GM18870 (cell line): ENCODE data around the gene ZNF302.

Experiments
- ATAC-seq: cut with Tn5 transposase; IDR thresholded peaks from one replicate; pipeline ENCODE4 v1.9.1; 2021; ENCODE audit warnings: moderate library complexity; ENCODE audit not compliant: unreplicated experiment

ZNF302 gene

DNA sequence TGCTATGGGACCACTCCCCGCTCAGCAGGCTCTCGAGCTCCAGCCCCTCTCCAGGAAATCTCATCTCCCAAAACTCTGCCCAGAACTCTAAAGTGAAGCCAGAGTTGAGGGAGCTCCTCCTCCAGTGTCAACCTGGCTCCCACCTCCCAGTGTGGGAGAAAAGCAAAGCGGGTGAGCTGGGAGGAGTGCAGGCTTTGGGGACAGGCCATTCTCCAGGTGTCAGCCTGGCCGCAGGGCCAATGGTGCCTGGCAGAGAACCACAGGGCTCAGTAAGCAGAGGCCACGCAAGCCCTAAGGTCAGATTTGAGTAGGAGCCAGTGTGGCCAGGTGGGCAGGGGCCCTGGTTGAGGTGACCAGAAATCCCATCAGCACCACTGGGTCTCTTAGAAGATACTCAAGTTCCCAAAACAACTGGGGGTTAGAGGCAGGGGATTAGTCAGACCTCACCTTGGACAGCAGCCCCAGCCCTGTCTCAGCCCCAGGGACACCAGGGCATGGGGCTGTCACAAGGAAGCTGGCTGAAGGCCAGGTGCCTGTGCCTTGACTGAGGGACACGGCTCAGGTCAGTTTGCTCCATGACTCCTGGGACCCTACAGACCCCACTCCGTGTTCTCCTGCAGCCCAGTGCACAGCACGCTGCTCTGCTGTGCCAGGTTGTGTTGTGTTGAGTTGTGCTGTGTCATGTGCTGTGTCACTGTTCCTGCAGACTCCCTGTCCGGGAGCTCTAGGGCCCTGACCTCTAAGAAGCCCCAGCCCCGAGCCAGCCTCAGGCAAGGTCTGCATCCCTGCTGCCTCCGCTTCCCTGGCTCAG is 53.7 kb downstream of the ZNF302 start:
- ATAC-seq = no peak

DNA sequence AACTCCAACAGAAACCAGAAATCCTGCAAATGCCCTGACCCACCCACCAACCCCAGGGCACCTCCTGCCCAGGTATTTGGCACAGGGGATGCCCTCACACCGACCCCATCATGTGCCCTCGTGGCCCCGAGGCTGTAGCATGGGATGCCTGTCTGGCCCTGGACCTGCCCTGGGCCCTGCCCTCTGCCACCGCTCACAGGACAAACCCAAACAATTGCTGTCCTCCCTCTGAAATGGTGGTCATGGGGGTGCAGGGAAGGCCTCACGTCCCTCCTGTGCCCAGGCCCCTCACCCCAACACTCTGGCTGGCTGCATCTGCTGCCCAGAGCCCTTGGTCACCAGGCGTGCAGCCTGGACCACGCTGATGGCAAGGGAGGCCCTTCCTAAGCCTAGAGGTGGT is 54.5 kb downstream of the ZNF302 start:
- ATAC-seq = no peak

- no peak for ATAC-seq
These were observed 55.2 kb downstream of the ZNF302 start for GRCh38 chr19:34732612-34733211.

DNA sequence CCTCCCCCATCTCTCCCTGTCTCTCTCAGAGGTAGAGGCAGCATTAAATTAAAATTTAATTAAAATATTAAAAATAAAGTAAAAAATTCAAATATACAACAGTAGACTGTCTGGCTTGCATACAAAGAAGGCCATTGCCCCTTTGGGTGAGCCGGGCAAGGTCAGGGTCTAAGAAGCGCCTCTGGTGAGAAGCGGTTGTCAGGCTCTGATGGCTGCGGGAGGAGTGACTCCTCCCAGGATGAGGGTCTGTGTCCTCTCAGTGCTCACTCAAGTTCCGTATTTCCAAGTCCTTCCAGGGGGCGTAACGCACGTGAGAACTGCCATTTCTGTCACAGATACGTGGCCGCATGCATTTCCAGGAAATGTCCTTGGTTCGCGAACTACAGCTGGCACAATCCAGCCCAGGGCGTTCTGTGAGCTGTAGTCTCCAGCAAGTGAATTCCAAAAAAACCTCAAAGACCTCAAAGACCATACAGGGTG is 55.8 kb downstream of the ZNF302 start:
- ATAC-seq = peak; percentile 23

GRCh38 chr19:34733746-34734536 is 56.5 kb downstream of the ZNF302 start, which contains the start of gene ZNF181:
TSS of gene ZNF181 (plus strand) at chr19:34734243. CDS start at chr19:34735038, 795 bp downstream.
- peak; percentile 63 for ATAC-seq

DNA sequence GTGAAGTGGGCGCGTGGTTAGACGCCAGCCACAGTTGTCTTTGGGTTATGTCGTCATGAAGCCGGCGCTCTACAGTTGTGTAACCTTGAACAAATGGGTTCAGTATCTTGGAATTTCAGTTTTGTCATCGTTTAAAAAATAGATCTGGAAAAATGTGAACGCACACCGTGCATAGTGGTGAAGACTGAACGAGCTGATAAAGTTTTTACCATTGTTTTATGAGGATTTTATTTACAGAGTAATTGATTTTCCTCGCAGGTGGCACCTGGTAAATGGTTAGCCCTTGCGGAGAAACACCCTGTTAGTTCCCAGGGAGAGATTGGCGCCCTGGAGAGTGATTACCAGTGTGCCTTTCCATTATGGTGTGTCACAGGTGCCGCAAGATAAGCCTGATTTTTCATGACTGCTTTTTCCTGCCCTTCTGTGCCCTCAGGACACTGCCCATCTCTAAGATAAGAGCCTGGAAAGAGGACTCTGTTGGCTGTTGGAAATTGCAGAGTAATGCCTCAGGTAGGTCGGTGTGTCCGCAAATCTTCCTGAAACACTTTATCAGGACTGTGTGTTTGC is 57.1 kb downstream of the ZNF302 start:
- peak; percentile 42 for ATAC-seq
